ENCODE data around the gene C3orf52. TPM values are rescaled to one million over a fixed set of nuclear protein-coding genes. Genes with fewer than 3 reads are reported as not detected.
"Not testable (repeated sequence)": the region's sequence is repeated elsewhere in the genome, so short reads cannot be mapped to it uniquely, and the experiment has no call there.

C3orf52 gene
- total and polyA plus RNA-seq, 8 donors: 4.9 to 30.5 (median 7.7) TPM

DNA sequence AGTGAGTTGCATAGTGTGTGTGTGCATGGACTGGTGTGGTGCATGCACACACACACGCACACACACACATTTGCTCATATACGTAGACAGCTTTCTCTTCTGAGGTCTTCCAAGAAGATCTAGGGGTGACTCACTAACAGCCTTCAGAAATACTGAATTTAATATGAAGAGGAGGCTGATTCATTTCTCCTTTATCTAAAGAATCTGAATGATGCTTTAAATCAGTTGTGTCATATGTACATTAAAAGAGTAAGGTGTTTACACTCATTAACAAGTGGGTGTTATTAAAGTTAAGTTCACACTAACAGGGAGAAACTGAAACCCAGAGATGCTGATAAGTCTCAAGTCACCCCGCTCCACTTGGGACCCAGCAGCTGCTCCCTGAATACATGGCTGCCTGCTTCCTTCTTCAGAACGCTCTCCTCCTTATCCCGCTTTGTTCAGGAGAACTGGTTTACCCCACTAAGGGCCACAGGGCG, 29.7 kb upstream of the C3orf52 start:
- Histone ChIP-seq H3K27me3 (no peaks in the 10 kb centered on the region), H3K4me3 (no peak overlapping the region), H3K36me3 (no peaks in the 10 kb centered on the region), H3K4me1 (no peaks in the 10 kb centered on the region), H3K27ac (no peak overlapping the region), H3K9me3 (no peaks in the 10 kb centered on the region)
- intact Hi-C loops (cut with DNase I): no loop called here
- ATAC-seq: peak; percentile 78
- peak in 1 of 4 donors; percentile 37 for DNase-seq
- TF ChIP-seq CTCF (IDR thresholded peaks at IDR 0.05): no peak

- no peak for TF ChIP-seq CTCF (IDR thresholded peaks at IDR 0.05)
- H3K36me3 ChIP-seq: no peaks in the 10 kb centered on the region
- H3K4me3 ChIP-seq: no peak overlapping the region
- intact Hi-C loops (cut with DNase I): no loop called here
- no peak for DNase-seq
- H3K9me3 ChIP-seq: no peaks in the 10 kb centered on the region
- no peaks in the 10 kb centered on the region for H3K27me3 ChIP-seq
- H3K27ac ChIP-seq: no peak overlapping the region
- H3K4me1 ChIP-seq: no peaks in the 10 kb centered on the region
- no peak for ATAC-seq
Observed at GRCh38 chr3:112059497-112059896, 26.7 kb upstream of the C3orf52 start.

GRCh38 chr3:112061152-112061551, 25.0 kb upstream of the C3orf52 start:
- Histone ChIP-seq H3K9me3 (no peaks in the 10 kb centered on the region), H3K4me3 (no peak overlapping the region), H3K4me1 (no peaks in the 10 kb centered on the region), H3K36me3 (no peaks in the 10 kb centered on the region), H3K27me3 (no peaks in the 10 kb centered on the region), H3K27ac (no peak overlapping the region)
- DNase-seq: no peak
- peak; percentile 62 for ATAC-seq
- no peak for TF ChIP-seq CTCF (IDR thresholded peaks at IDR 0.05)
- intact Hi-C loops (cut with DNase I): no loop called here

DNA sequence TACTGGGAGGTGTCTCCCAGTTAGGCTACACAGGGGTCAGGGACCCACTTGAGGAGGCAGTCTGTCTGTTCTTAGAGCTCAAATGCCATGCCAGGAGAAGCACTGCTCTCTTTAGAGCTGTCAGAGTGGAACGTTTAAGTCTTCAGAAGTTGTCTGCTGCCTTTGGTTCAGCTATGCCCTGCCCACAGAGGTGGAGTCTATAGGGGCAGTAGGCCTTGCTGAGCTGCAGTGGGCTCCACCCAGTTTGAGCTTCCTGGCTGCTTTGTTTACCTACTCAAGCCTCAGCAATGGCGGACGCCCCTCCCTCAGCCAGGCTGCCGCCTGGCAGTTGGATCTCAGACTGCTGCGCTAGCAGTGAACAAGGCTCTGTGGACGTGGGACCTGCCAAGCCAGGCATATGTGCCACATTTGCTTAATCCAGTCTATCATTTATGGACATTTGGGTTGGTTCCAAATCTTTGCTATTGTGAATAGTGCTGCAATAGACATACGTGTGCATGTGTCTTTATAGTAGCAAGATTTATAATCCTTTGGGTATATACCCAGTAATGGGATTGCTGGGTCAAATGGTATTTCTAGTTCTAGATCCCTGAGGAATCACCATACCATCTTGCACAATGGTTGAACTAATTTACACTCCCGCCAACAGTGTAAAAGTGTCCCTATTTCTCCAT, 13.7 kb upstream of the C3orf52 start:
- DNase-seq; H3K4me3 ChIP-seq; H3K9me3 ChIP-seq; H3K36me3 ChIP-seq; intact Hi-C loops (cut with DNase I); H3K27ac ChIP-seq; H3K4me1 ChIP-seq; ATAC-seq; H3K27me3 ChIP-seq: not testable (repeated sequence)

DNA sequence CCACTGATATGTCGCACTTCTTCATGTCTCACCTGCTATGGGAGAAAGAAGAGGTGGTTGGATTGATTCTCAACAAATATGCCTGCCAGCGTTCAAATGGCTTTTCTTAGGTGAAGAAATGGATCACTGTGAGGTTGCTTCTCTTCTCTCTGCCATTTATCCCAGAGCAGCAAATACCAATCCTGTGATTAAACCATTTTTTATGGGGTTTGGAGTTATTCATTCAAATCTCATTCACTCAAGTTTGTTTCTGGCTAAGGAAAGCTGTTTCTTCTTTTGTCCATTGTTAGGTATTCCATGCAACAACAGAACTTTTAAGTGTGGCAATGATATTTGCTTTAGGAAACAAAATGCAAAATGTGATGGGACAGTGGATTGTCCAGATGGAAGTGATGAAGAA, 12.2 kb upstream of the C3orf52 start:
- no peak for TF ChIP-seq CTCF (IDR thresholded peaks at IDR 0.05)
- Histone ChIP-seq H3K4me1 (no peaks in the 10 kb centered on the region), H3K27ac (peak overlapping the region; percentile 35 to 52), H3K36me3 (no peaks in the 10 kb centered on the region), H3K4me3 (no peak overlapping the region), H3K27me3 (no peaks in the 10 kb centered on the region), H3K9me3 (no peaks in the 10 kb centered on the region)
- ATAC-seq (no peak), DNase-seq (no peak)
- intact Hi-C loops (cut with DNase I): no loop called here

Data from left lung (tissue), 10 donors.